Common myeloid progenitor, CD34-positive (primary cell): Measurements from ENCODE around the gene MUC4.
A peak's percentile ranks its signal among the peaks of the same experiment; 100 is the strongest.
"Not testable (repeated sequence)": the region's sequence is repeated elsewhere in the genome, so short reads cannot be mapped to it uniquely, and the experiment has no call there.

Source experiments
- CTCF ChIA-PET: fragments of 350-600 bp; sonication (Branson Sonifier 250); formaldehyde crosslinking; loops from one replicate; lab custom pipeline; 2021; ENCODE audit warnings: antibody characterized with exemption; lab: Charles Lee
- POLR2A ChIA-PET: fragments of 350-600 bp; sonication (Branson Sonifier 250); formaldehyde crosslinking; loops from one replicate; lab custom pipeline; 2021; ENCODE audit warnings: antibody characterized with exemption; lab: Charles Lee
- DNase-seq, 3 donors: peaks; one replicate each; pipeline versions ENCODE4 v3.0.0 to v3.0.0-alpha.2; 2013
- H3K27ac ChIP-seq, 2 experiments: 1 replicate in 1 of 2; 2 replicates in 1 of 2; pipeline ENCODE4 v1.7.0; 2013; ENCODE audit warnings: inconsistent platforms in 2 of 2, low read length in 2 of 2, mild to moderate bottlenecking in 2 of 2, low read depth in 1 of 2, moderate library complexity in 1 of 2; ENCODE audit not compliant: severe bottlenecking in 2 of 2, insufficient read depth in 1 of 2, poor library complexity in 1 of 2
- H3K27me3 ChIP-seq, 5 experiments: replicated peaks in 2 of 5; 1 replicate in 3 of 5; 2 replicates in 2 of 5; pipeline versions ENCODE4 v1.6.1 to v1.7.0; 2013; ENCODE audit warnings: low read length in 4 of 5, mild to moderate bottlenecking in 2 of 5, moderate library complexity in 2 of 5, inconsistent platforms in 1 of 5; ENCODE audit not compliant: insufficient read depth in 5 of 5, control insufficient read depth in 4 of 5
- H3K36me3 ChIP-seq, 4 experiments: 1 replicate in 2 of 4; 2 replicates in 2 of 4; pipeline versions ENCODE4 v1.6.1 to v1.7.0; 2013; ENCODE audit warnings: low read length in 3 of 4, control low read depth in 1 of 4, mild to moderate bottlenecking in 1 of 4; ENCODE audit not compliant: control insufficient read depth in 4 of 4, insufficient read depth in 4 of 4
- H3K4me1 ChIP-seq, 4 experiments: 1 replicate in 3 of 4; 2 replicates in 1 of 4; pipeline versions ENCODE4 v1.6.1 to v1.7.1; 2013; ENCODE audit warnings: low read length in 3 of 4, mild to moderate bottlenecking in 3 of 4, control low read depth in 1 of 4, inconsistent platforms in 1 of 4, moderate library complexity in 1 of 4; ENCODE audit not compliant: control insufficient read depth in 4 of 4, insufficient read depth in 4 of 4; ENCODE audit errors: control extremely low read depth in 1 of 4
- H3K4me3 ChIP-seq, 7 experiments: 1 replicate in 4 of 7; 2 replicates in 3 of 7; pipeline versions ENCODE4 v1.5.1 to v1.7.0; 2013; ENCODE audit warnings: mild to moderate bottlenecking in 7 of 7, low read length in 6 of 7, moderate library complexity in 6 of 7, inconsistent platforms in 2 of 7, low read depth in 2 of 7, control low read depth in 1 of 7; ENCODE audit not compliant: insufficient read depth in 4 of 7, control insufficient read depth in 1 of 7; ENCODE audit errors: extremely low read depth in 1 of 7
- H3K9me3 ChIP-seq, 5 experiments: 1 replicate in 4 of 5; 2 replicates in 1 of 5; pipeline versions ENCODE4 v1.6.1 to v1.7.1; 2013; ENCODE audit warnings: low read length in 4 of 5, mild to moderate bottlenecking in 2 of 5, inconsistent platforms in 1 of 5, low read depth in 1 of 5, moderate library complexity in 1 of 5; ENCODE audit not compliant: control insufficient read depth in 4 of 5, insufficient read depth in 2 of 5; ENCODE audit errors: control extremely low read depth in 1 of 5
- WGBS: methylation state at CpG from one replicate; pipeline ENCODE4 v1.1.5; 2013; ENCODE audit not compliant: insufficient coverage; 5-methylcytosine and 5-hydroxymethylcytosine counted together

Gene MUC4

DNA sequence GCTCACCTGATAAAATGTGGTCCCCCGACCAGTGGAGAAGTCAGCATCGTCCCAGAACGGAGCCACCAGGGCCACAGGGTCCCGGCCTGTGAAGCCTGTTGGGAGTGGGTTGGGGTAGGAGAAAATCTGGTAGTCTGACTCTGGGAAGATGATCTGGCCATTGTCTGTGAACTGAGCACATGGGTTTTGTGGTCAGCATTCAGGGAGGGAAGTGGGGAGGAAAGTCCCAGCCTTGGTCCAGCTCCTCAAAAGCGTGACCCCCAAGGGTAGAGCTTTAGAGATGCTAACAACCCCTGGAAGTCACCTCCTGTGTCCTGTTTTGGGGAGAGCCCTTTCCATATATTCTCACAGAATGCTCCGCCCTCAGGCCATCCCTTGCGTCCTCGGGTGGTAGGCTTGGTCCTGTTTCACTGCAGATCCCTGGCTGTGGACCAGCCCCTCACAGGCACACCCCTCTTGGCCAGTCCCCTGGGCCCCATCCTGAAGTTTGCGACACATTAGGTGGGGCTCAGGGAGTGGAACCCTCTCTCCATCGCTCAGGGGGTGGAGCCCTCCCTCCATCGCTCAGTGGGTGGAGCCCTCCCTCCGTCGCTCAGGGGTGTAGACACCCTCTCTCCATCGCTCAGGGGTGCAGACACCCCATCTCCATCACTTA, 40.0 kb downstream of the MUC4 start:
- no peak for DNase-seq
- Histone ChIP-seq H3K4me3 (no peak overlapping the region), H3K27me3 (no peaks in the 10 kb centered on the region), H3K4me1 (no peaks in the 10 kb centered on the region), H3K27ac (no peak overlapping the region), H3K36me3 (no peaks in the 10 kb centered on the region), H3K9me3 (no peaks in the 10 kb centered on the region)
- CTCF ChIA-PET: no interaction called here
- POLR2A ChIA-PET: no interaction called here
- WGBS: 88% methylated on average over 14 of the region's 14 CpGs

- 72% methylated on average over 2 of the region's 28 CpGs for WGBS
- CTCF ChIA-PET: interaction anchor here (0.9 kb wide), 1 partner anchor 10 kb away, joined by 3 read pairs; no protein-coding TSS in a partner anchor
- H3K27ac ChIP-seq, H3K36me3 ChIP-seq, POLR2A ChIA-PET, H3K9me3 ChIP-seq, H3K4me1 ChIP-seq, H3K4me3 ChIP-seq, H3K27me3 ChIP-seq: not testable (repeated sequence)
- peak in 2 of 3 donors; percentile 73 to 90 for DNase-seq
Observed at GRCh38 chr3:195770841-195771645, 40.7 kb downstream of the MUC4 start.

GRCh38 chr3:195770081-195770840, 41.5 kb downstream of the MUC4 start:
- WGBS: 82% methylated on average over 15 of the region's 16 CpGs

DNA sequence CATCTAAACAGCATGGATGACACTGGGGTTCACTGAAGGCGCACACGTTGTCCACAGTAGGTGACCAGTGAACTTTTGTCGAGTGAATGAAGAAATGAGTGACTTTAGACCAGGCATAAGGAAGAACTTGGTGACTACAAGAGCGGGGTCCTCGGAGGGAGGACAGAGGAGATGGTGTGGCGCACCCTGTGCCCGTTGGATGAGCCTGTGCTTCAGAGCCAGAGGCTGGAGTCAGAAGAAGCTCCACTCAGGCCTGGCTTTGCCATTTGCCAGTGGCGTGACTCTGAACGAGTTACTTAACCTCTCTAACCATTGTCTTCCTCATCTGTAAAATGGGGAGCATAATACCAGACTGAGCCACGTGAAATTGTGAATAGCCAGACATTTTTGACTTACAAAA, 42.2 kb downstream of the MUC4 start:
- peak in 1 of 3 donors; percentile 67 for DNase-seq
- H3K9me3 ChIP-seq: no peaks in the 10 kb centered on the region
- H3K27me3 ChIP-seq: no peaks in the 10 kb centered on the region
- no peaks in the 10 kb centered on the region for H3K4me1 ChIP-seq
- H3K4me3 ChIP-seq: no peak overlapping the region
- 93% methylated on average over 10 of the region's 10 CpGs for WGBS
- ChIA-PET POLR2A (no interaction called here), CTCF (no interaction called here)
- H3K36me3 ChIP-seq: no peaks in the 10 kb centered on the region
- H3K27ac ChIP-seq: no peak overlapping the region

More at GRCh38 chr3:195770081-195770840, 41.5 kb downstream of the MUC4 start:
- DNase-seq: peak in 2 of 3 donors; percentile 53 to 76
- H3K4me1 ChIP-seq: no peaks in the 10 kb centered on the region
- H3K27ac ChIP-seq: no peak overlapping the region
- H3K27me3 ChIP-seq: no peaks in the 10 kb centered on the region
- H3K36me3 ChIP-seq: no peaks in the 10 kb centered on the region
- no peak overlapping the region for H3K4me3 ChIP-seq
- POLR2A ChIA-PET: no interaction called here
- CTCF ChIA-PET: interaction anchor here (0.9 kb wide), 1 partner anchor 9 kb away, joined by 3 read pairs; no protein-coding TSS in a partner anchor
- H3K9me3 ChIP-seq: no peaks in the 10 kb centered on the region

- DNase-seq: peak in 1 of 3 donors; percentile 28
- CTCF ChIA-PET: no interaction called here
- POLR2A ChIA-PET: no interaction called here
Observed at GRCh38 chr3:195768831-195769303, 42.9 kb downstream of the MUC4 start.

DNA sequence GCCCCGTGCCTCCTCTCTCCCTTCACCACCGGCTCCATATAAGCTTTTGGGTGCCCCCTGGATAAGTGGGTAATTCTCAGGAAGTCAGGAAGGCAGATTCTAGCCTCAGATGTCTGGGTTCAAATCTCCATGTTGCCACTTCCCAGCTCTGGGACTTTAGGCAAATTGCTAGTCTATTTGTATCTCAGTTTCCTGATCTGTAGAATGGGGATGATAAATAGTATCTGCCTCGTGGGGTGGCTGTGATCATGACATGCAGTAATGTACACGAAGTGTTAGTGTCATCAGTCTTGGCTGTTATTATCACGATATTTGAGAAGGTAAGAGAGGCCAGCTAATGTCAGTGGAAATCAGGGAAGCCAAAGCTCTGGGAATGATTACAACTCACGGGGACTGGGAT, 43.3 kb downstream of the MUC4 start:
- Histone ChIP-seq H3K4me3 (no peak overlapping the region), H3K27ac (no peak overlapping the region), H3K9me3 (no peaks in the 10 kb centered on the region), H3K36me3 (no peaks in the 10 kb centered on the region), H3K27me3 (peaks cover 0 to 7% (median 0%) of the 10 kb centered on the region in 5 experiments), H3K4me1 (peaks cover 0 to 2% (median under 1%) of the 10 kb centered on the region in 4 experiments)
- WGBS: 84% methylated on average over 6 of the region's 6 CpGs
- ChIA-PET POLR2A (no interaction called here), CTCF (interaction anchor here (0.5 kb wide), 1 partner anchor 63 kb away, joined by 3 read pairs; no protein-coding TSS in a partner anchor)
- no peak for DNase-seq

More at GRCh38 chr3:195768831-195769303, 42.9 kb downstream of the MUC4 start:
- 91% methylated on average over 12 of the region's 17 CpGs for WGBS
- H3K36me3 ChIP-seq: no peaks in the 10 kb centered on the region
- no peaks in the 10 kb centered on the region for H3K9me3 ChIP-seq
- H3K4me3 ChIP-seq: no peak overlapping the region
- H3K27ac ChIP-seq: no peak overlapping the region
- no peaks in the 10 kb centered on the region for H3K4me1 ChIP-seq
- peaks cover 0 to 3% (median 0%) of the 10 kb centered on the region in 5 experiments for H3K27me3 ChIP-seq
